Panc1 (cell line): Measurements from ENCODE around the gene RIPOR2.

Source experiments
- TCF7L2 ChIP-seq: IDR thresholded peaks from 2 replicates; pipeline ENCODE4 v1.6.1; 2011; ENCODE audit warnings: mild to moderate bottlenecking, low read depth, low read length, inconsistent platforms
- TF ChIP-seq, protein P1 (sequence below): fragments of 450-650 bp; IDR thresholded peaks from 2 replicates; pipeline ENCODE4 v1.5.1; 2017; ENCODE audit warnings: mild to moderate bottlenecking

DNA sequence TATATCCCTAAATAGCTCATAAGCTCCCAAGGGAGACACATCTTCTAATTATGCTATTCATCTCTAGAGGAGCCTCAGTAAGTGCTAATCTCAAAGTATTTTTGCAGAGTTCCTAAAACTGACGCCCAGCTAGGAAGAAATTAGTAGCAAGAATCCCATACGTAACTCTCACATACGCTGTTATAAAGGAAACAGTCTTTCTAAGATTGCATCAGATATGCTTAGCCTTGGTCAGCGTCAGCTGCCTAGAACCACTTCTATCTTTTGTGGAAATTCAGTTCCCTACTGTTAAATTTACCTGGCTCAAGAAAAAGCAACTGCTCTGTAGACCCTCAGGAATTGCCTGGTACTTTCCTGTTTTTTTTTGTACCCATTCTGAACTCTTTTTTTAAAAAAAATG, 13.6 kb downstream of the RIPOR2 start:
- TF ChIP-seq, protein P1, sequence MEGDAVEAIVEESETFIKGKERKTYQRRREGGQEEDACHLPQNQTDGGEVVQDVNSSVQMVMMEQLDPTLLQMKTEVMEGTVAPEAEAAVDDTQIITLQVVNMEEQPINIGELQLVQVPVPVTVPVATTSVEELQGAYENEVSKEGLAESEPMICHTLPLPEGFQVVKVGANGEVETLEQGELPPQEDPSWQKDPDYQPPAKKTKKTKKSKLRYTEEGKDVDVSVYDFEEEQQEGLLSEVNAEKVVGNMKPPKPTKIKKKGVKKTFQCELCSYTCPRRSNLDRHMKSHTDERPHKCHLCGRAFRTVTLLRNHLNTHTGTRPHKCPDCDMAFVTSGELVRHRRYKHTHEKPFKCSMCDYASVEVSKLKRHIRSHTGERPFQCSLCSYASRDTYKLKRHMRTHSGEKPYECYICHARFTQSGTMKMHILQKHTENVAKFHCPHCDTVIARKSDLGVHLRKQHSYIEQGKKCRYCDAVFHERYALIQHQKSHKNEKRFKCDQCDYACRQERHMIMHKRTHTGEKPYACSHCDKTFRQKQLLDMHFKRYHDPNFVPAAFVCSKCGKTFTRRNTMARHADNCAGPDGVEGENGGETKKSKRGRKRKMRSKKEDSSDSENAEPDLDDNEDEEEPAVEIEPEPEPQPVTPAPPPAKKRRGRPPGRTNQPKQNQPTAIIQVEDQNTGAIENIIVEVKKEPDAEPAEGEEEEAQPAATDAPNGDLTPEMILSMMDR: no peak
- TF ChIP-seq TCF7L2: no peak
